NCI-H2107 treated with DMSO at 0.1 percent for 48 hours (cell line): Measurements from ENCODE around the gene SYVN1.

ENCODE experiments used
- DNase-seq: peaks from one replicate; lab custom pipeline; 2025; ENCODE audit not compliant: unreplicated experiment; lab: John Stamatoyannopoulos, UW

SYVN1 gene

DNA sequence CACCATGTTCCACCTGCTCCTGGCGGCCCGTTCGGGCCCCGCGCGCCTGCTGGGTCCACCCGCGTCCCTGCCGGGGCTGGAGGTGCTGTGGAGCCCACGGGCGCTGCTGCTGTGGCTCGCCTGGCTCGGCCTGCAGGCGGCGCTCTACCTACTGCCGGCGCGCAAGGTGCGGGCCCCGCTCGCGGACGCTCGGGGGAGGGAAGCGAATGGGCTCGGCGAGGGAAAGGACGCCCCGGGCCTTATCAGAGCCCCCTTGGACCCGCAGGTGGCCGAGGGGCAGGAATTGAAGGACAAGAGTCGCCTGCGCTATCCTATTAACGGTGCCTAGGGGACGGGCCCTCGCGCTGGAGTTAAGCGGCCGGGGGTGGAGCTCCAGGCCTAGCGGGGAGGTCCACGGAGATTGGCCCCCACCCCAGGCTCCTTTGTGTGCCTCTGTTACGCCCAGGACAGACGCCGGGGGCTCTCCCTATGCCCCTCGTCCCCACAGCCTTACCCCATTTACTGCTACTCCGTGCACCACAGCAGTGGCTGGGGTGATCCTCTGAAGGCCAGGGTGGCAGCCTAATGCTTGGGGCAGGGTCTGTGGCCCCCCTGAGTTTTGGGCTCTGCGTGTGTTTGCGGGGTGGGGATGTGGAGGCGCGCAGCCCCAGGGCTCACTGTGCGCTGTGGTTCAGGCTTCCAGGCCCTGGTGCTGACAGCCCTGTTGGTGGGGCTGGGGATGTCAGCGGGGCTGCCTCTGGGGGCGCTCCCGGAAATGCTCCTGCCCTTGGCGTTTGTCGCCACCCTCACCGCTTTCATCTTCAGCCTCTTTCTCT is 21.6 kb downstream of the SYVN1 start:
- no peak for DNase-seq

DNA sequence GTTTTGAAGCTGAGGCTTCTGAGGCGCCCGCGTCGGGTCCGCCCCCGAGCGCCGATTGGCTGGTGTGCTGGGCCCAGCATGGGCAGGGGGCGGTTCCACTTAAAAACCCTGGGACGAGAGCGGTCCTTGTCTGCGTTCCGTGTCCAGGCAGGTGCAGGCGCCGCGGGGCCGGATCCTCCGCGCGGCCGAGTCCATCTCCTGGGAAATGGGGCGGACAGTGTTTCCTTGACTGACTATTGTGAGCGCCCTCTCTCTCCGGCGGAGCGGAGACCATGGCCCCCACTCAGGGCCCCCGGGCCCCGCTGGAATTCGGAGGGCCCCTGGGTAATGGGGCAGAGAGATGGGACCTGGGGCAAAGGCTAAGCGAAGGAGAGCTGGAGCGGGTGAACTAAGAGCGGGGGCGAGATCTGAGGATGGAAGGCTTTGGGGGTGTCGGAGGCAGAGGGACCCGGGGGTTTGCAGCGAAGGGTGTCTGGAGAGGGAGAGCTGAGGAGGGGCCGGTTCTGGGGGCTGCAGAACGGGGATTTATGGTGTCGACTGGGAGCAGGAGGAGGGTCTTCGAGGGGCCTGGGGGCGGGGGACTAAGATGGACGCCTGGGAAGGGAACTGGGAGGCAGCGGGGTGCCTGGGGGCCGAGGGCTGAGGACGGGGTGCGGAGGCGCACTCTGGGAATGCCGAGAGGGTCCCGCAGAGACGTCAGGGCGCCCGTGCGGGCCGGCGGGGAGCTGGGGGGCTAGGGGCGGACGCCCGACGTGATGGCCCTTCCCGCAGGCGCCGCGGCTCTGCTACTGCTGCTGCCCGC is 22.4 kb downstream of the SYVN1 start, which contains the start of gene TM7SF2:
TSS of gene TM7SF2 (plus strand) at position 129 of the 802 bp plus-strand sequence. CDS start at position 273, 144 bp downstream.
- peak; percentile 80 for DNase-seq

DNA sequence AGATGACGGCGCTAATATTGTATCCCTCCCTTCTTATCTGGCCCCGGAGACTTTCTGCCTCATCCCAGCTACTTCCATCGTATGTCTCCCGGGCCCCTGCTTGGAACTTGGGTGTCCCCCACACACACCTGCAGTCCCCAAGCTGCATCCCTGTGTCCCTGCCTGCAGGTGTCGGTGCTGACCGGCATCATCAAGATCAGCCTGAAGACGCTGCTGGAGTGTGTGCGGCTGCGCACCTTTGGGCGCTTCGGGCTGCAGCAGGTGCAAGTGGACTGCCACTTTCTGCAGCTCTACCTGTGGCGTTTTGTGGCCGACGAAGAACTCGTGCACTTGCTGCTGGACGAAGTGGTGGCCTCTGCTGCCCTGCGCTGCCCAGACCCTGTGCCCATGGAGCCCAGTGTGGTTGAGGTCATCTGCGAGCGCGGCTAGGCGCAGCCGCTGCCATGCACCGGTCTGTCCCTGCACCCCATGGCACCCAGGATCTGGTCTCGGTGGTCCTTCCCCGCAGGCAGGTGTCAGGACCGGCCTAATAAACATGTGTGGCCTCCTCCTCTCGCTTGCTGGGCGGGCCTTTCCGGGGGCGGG is 23.1 kb downstream of the SYVN1 start:
- DNase-seq: no peak

DNA sequence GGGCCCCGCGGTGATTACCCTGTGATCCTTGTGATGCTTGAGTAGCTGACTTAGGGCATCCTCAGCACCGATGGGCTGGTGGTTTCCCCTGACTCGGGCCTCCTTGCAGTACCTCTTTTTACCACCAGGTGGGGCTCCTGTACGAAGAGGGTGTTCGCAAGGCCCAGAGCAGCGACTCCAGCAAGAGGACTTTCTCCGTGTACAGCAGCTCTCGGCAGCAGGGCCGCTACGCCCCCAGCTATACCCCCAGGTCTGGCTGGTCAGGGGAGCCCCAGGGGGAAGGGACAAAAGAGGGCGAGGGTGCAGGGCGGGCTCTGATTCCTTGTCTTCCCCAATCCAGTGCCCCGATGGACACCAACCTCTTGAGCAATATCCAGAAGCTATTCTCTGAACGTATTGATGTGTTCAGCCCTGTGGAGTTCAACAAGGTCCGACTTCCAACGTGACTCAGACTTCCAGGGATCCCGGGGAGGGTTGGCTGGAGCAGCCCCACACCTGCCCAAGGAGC is 23.9 kb downstream of the SYVN1 start:
- DNase-seq: peak; percentile 67

GRCh38 chr11:65109231-65110198 is 24.8 kb downstream of the SYVN1 start:
- no peak for DNase-seq

- DNase-seq: no peak
These were observed 25.7 kb downstream of the SYVN1 start for GRCh38 chr11:65108469-65109123.

DNA sequence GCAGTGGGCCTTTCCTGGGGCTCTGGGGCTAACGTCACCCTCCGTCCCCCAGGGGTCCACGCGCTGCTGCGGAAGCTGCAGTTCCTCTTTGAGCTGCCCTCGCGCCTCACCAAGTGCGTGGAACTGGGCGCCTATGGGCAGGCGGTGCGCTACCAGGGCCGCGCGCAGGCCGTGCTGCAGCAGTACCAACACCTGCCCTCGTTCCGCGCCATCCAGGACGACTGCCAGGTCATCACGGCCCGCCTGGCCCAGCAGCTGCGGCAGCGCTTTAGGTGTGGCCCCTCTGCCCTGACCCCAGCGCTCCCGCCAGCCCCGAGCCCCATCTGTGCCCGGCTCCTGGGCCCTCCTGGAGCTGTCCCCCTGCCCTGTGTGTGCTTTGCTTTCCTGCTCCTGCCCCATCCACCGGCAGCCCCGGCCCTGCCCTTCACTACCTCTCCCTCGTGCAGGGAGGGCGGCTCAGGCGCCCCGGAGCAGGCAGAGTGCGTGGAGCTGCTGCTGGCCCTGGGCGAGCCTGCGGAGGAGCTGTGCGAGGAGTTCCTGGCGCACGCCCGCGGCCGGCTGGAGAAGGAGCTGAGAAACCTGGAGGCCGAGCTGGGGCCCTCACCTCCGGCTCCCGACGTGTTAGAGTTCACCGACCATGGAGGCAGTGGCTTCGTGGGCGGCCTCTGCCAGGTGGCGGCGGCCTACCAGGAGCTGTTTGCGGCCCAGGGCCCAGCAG is 26.4 kb downstream of the SYVN1 start:
- no peak for DNase-seq

DNA sequence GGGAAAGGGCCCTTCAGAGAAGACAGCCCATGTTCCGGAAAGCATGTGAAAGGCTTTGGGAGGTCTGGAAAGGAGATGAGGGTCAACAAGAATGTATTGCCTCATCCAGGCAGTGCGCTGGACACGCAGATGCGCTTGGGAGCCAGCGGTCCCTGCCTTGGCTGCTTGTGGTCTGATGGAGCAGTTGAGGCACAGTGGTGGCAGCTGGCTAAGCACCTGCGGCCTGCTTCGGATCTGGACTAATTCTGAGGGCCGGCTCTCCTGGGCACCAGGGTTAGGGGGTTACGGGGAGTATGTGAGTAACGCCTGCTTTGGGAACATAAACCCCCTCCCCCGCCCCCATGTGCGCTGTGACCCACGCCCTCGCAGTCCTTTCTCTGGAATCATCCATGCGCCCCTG is 27.2 kb downstream of the SYVN1 start:
- no peak for DNase-seq

GRCh38 chr11:65104628-65105027 is 29.7 kb downstream of the SYVN1 start:
- no peak for DNase-seq

- DNase-seq: no peak
These were observed 30.8 kb downstream of the SYVN1 start for GRCh38 chr11:65103476-65103875.

GRCh38 chr11:65102142-65103095 is 31.9 kb downstream of the SYVN1 start:
- DNase-seq: no peak

GRCh38 chr11:65100674-65101350 is 33.5 kb downstream of the SYVN1 start:
- no peak for DNase-seq

DNA sequence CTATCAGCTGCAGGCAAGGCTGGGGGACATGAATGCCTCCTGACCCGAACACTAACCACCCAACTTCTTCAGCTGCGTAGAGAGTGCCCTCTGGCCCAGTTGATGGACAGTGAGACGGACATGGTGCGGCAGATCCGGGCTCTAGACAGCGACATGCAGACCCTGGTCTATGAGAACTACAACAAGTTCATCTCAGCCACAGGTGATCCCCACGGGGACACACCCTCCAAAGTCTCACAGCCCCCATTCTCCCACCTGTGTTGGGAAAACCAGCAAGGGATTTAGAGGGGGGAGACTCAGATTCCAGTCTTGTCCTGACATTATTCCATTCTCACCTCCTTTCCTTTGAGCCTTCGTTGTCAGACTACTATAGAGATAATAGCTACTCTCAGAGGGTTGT is 37.4 kb downstream of the SYVN1 start:
- no peak for DNase-seq

- DNase-seq: peak; percentile 79
These were observed 38.1 kb downstream of the SYVN1 start, which contains the start of gene VPS51 for GRCh38 chr11:65095974-65096806. Gene VPS51 (plus strand): TSS chr11:65096214. CDS start chr11:65096251, 37 bp downstream.

DNA sequence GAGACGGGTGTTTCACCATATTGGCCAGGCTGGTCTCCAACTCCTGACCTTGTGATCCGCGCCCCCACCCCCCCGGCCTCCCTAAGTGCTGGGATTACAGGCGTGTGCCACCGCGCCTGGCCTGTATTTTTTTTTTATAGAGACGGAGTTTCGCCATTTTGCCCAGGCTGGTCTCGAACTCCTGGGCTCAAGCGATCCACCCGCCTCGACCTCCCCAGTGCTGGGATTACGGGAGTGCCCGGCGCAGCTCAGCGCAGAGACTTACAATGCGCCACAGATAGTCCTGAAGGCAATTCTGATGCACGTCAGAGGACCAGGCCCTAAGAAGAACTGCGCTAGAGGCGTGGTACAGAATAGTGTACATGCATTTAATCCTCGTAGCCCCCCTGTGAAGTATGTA is 38.9 kb downstream of the SYVN1 start:
- no peak for DNase-seq

GRCh38 chr11:65090628-65091027 is 43.7 kb downstream of the SYVN1 start:
- DNase-seq: no peak

DNA sequence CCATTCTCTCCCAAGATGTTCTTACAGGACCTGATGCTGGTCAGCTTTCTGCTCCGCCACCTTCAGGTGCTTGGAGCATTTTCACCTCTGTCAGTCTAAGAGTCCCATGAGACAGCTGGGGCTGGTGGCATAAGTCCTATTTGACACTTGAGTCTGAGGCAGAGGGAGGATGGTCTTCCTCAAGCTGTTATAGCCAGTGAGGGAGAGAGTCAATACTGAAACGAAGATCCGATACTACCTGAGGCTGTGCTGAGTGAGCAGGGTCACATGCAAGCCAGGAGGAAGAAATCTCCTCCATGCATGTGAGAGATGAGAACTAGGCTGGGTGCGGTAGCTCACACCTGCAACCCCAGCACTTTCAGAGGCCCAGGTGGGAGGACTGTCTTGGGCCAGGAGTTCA is 44.7 kb downstream of the SYVN1 start:
- DNase-seq: no peak
